ENCODE measurements around the gene CACNB4. TPM values are rescaled to one million over a fixed set of nuclear protein-coding genes. Genes with fewer than 3 reads are reported as not detected.
A peak's percentile ranks its signal among the peaks of the same experiment; 100 is the strongest.

CACNB4 gene
- total RNA-seq, 1 donor: 0.54 TPM

DNA sequence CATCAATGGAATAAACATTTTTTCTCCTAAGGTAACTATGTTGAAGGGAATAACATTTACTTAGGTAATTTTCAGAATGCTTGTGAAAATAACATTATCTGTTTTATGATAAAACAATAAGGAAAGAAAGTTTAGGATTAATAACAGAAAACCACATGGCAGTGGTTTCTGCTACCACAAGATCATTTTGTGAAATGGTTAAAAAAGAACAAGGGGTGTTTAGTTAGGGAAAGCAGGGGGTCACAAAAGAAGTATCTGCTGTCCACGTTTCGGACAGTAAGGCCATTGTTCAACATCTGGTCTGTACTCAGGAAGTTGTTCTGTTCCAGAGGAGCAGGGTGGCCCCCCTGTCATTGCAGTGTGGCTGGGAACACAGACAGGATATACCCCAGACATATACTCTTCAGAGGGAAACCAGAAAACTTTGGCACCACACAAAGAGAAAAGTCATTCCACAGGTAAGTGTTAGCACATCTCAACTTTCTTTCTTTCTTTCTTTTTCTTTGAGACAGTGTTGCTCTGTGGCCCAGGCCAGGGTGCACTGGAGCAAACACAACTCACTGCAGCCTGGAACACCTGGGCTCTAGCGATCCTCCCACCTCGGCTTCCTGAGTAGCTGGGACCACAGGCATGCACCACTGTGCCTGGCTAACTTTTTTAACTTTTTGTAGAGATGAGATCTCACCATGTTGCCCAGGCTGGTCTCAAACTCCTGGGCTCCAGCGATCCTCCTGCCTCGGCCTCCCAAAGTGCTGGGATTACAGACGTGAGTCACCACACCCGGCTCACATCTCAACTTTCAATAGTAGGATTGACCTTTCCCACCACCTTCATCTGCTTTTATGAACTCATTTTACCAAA lies 255.8 kb downstream of the CACNB4 start:
- no peak for DNase-seq (ENCODE audit: low read depth in 2 of 3, low spot score in 2 of 3)

DNA sequence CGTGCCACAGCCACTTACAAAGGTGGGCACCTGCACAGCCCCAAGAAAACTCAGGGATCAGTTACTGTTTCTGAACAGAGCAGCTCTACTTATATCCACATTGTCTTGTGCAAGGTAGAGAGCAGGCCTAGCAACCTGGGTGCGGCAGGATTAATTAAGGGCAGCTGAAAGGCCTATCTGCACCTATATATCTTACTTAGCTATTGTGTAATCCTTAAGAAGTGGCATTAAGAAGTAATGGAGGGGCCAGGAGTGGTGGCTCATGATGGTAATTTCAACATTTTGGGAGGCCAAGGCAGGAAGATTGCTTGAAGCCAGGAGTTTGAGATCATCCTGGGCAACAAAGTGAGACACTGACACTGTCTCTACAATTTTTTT lies 257.8 kb downstream of the CACNB4 start:
- no peak for DNase-seq (ENCODE audit: low read depth in 2 of 3, low spot score in 2 of 3)

DNA sequence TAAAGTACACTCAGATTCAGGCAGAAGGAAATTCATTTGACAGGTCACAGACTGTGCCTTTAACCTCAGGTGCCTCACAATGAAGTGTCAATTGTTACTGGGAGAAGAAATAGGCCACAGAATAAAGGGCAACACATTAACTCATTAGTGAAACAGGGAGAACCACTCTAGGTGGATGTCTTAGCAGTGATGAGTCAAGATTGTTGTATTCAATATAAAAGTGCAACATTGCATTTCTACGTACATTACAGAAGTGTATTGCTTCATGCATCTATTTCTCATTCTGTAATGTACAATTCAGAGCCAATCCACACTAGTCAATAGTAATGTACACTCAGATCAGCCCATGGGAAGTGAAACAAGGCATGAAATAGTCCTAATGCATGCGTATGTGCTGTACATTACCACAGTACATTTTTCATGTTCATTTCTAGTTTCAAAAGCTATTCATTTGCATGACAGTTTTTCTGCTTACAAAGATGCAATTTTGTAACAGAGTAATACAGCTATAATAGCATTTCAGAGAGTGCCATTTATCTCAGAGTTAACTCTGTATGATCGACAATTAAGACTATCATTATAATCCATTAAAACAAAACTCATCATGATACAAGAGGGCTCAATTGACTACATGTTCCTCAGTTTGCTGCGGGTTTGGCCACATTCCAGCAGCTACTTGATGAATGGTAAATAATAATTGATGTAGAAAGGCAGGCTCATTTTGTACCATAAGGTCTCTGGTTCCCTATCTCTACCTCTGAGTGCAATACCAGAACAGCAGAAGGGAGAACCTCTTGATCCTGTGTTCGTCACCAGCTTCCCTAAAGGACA lies 258.4 kb downstream of the CACNB4 start:
- DNase-seq (ENCODE audit: low read depth in 2 of 3, low spot score in 2 of 3): no peak

DNA sequence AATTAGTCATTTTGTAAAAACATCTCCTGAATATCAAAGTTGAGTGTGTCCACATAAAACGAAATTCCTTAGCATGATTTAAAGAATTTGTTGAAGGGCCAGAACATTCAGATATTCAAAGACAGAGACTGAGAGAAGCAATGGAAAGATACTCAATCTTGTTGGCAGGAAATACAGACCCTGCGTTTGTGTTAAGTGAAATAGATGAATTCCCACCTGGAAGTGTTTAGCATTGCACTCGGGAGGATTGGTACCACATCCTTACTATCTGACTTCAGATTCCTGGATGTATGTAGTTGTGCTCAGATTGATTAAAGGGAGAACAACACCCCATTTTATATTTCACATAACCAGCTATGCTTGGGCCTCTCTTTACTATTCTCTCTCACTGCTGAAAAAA lies 260.9 kb downstream of the CACNB4 start:
- no peak for DNase-seq (ENCODE audit: low read depth in 2 of 3, low spot score in 2 of 3)

DNA sequence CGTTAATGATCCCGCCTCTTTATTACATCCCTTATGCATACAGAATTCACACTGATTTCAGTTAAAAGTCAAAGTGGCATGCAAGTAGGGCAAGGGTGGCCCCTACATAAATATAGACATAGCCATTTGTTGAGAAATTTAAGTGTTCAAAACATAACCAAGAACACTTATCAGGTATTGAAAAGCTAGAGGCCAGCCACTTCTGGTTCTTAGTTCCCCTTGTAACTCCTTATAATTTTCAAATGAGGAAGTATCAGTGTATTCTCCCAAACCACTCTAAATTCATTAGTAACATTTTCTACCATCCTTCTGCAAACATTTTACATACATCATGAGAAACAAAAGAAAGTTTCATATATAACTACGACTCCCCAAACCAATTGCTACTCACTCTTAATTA lies 264.9 kb downstream of the CACNB4 start:
- peak in 1 of 3 donors; percentile 50 for DNase-seq (ENCODE audit: low read depth in 2 of 3, low spot score in 2 of 3)

DNA sequence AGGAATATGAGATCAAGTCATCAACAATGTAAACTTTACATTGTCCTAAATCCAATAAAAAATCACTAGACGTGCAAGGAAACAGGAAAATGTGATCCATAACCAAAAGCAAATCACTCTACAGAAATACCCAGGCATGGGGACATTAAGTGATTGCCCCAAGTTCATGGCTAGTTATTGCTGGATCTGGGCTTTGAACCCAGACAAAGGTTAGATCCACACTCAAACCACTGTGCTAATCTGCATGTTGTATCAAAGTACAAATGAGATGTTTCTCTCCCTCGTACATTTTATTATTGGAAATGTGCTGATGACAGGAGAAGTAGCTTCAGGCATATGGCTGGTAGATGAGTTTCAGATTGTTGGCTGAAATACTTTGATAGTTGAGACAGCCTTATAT lies 267.9 kb downstream of the CACNB4 start:
- no peak for DNase-seq (ENCODE audit: low read depth in 2 of 3, low spot score in 2 of 3)

DNA sequence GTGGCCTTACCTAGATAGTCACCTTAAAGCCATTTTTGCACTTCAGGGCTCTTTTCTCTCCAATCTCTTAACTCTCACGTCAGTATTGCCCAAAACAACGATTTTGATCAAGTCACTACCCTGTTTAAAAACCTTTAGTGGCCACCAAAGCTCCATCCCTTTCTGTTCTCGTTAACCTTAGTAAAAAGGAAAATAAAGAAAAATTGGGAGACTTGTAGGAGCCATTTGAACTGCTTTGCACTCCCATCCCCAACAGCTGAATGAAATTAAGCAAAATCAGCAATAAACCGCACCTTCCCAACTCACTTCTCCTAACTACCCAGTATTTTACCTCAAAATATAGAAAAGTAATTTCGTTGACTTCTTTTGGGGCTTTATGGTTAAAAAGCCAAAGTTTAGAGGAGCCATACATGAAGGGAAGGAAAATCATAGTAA lies 269.9 kb downstream of the CACNB4 start:
- DNase-seq (ENCODE audit: low read depth in 2 of 3, low spot score in 2 of 3): no peak

DNA sequence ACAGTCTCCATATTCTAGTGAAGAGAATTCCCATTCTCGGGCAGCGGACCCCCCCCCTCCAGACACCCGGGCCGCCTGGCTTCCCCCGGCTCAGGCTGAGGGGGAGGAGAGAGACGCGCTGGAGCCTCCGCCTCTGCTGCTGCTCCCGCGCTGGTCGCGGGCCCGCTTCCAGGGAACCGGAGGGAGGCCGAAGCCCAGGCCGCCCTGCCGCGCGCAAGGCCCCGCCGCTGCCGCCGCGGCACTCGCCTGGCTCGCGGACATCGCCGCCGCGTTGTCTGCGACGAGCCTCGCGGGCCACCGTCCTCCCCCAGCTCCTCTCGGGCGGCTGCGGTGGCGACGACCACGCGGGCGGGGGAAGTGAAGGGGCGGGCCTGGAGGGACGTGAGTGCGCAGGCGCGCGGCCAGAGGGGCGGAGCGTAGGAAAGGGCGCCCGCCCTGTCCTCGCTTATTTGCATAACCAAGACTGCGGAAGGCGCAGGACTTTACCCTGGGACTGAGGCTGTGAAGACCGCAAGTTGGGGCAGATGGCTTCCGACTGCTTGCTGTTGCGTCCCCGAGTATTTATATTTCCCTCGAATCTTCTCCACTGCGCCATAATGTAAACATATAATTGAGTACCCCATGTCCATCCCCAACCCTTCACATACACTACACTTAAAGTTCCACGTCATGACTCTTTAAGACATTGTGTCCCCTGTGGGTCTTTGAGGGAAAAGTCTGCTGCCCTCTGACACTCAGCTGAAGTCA lies 270.5 kb downstream of the CACNB4 start, which contains the start of gene ARL5A:
Gene ARL5A (minus strand): TSS at position 279 of the 747 bp plus-strand sequence. CDS start 245 bp downstream, at position 34.
- DNase-seq (ENCODE audit: low read depth in 2 of 3, low spot score in 2 of 3): peak; percentile 97

DNA sequence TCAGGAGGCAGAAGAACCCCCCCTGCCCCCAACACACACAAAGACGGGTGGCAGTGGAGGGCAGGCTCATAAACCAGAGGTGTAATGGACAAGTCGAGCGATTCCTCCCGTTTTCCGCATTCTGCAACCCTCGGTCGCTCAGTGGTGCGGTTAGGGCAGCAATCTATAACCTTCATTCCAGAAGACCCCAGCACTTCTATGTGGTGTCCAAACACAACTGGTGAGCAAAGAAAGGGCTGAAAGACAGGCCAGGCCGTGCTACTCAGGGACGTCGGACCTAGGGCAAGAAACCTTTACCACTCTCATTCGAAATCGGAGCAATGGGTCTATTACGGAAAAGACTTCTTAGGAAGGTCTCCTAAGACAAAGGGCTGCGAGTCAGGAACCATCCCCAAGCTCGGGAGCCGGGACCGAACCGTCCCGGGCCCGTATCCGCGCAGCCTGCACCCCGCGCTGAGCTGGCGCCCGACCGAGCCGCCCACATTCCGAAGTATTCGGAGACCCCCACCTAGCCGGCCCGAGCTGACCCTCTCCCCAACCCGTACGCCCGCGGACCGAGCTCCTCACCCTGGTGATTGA lies 271.2 kb downstream of the CACNB4 start:
- peak in 2 of 3 donors; percentile 21 to 28 for DNase-seq (ENCODE audit: low read depth in 2 of 3, low spot score in 2 of 3)

DNA sequence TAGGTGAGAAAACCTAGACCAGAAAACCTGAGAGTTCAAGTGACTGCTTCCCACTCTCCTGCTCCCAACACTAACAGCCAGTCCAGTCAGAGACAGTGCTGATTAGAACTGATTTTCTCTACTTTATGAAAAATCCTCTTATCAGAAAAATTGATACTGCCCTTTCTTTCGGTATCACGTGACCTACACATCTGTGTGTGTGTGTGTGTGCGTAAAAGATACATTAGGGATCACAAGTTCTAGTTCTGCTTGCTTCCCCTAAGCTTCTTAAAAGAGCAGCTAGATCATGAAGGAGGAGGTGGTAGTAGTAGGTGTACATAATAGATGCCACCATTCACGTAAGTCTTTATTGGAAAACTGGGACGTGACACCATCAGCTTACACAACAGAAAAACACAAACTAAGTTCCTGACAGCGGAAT lies 272.1 kb downstream of the CACNB4 start:
- peak in 1 of 3 donors; percentile 28 for DNase-seq (ENCODE audit: low read depth in 2 of 3, low spot score in 2 of 3)

DNA sequence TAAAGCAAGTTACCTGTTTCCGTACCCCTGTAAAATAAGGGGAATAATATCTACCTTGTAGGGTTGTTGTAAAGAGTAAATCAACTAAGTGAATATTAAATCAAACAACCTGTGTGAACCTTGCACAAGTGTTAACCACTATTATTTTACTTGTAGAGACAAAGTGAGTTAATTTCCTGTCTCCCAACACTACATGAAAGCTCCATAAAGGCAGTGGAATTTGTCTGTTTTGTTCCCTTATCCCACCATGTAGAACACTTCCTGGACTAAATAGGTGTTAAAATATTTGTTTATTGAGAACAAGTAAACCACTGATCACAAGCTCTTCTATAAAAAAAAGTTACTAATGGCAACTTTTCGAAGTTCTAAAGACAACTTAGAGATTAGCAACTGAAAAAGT lies 274.0 kb downstream of the CACNB4 start:
- no peak for DNase-seq (ENCODE audit: low read depth in 2 of 3, low spot score in 2 of 3)

DNA sequence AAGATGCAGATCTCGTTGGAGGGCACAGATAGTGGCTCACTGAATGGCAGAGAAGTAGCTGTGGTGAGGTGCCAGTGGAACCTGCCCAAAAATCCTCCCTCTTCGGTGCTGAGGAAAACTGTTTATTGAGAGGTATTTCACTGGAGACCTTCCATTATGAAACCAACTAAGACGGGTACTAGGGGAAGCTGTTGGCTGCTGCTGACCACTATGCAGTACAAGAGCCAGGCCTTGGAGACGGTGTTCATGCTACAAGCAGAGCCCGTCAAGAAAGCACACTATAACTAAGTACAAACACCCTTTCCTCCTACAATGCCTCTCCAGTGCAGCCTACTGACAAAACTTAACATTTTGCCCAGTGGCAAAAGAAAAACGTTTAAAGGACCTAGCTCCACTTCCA lies 275.2 kb downstream of the CACNB4 start:
- no peak for DNase-seq (ENCODE audit: low read depth in 2 of 3, low spot score in 2 of 3)

DNA sequence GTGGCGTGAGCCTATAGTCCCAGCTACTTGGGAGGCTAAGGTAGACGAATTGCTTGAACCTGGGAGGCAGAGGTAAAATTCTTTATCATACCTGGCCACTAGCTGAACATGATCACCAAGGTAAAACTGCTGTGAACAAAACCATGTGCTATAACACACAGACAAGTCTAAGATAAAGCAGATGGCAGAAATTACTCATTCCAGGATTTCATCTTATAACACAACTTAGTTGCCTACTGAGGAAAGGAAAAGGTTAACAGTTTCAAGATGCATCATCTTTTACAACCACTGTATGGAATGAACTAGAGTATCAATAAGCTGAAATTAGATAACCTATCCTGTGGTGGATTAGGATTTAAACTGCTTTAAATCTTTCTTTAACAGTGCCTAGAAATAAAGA lies 278.9 kb downstream of the CACNB4 start:
- DNase-seq (ENCODE audit: low read depth in 2 of 3, low spot score in 2 of 3): no peak

DNA sequence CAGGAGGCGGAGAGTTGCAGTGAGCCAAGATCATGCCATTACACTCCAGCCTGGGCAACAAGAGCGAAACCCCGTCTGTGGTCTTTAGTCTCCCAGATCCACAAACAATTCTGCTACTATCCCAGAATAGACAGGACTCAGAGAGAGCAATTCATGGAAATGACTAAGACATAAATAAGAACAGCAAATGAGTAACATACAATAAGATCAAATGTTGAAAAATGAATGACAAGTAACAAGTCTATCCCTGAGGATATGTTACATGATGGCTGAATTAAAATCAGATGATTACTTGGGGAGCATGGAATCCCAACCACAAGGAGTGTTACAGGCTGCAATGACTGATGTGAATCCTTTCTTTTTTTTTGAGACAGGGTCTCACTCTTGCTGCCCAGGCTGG lies 280.9 kb downstream of the CACNB4 start:
- DNase-seq (ENCODE audit: low read depth in 2 of 3, low spot score in 2 of 3): no peak

DNA sequence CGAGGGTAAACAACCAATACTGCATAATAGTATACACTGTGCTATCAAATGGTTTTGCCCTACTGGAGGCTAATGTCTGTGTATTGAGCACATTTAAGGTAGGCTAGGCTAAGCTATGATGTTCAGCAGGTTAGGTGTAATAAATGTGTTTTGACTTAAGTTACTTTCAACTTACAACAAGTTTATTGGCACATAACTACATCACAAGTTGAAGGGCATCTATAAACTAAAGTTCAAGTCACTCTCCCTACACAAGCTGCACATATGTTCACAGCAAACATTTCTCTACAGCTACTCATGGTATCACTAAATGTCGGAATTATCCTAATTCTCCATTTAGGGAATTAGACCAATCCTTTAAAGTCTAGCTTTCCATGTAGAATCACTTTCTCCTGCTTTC lies 282.0 kb downstream of the CACNB4 start:
- no peak for DNase-seq (ENCODE audit: low read depth in 2 of 3, low spot score in 2 of 3)

DNA sequence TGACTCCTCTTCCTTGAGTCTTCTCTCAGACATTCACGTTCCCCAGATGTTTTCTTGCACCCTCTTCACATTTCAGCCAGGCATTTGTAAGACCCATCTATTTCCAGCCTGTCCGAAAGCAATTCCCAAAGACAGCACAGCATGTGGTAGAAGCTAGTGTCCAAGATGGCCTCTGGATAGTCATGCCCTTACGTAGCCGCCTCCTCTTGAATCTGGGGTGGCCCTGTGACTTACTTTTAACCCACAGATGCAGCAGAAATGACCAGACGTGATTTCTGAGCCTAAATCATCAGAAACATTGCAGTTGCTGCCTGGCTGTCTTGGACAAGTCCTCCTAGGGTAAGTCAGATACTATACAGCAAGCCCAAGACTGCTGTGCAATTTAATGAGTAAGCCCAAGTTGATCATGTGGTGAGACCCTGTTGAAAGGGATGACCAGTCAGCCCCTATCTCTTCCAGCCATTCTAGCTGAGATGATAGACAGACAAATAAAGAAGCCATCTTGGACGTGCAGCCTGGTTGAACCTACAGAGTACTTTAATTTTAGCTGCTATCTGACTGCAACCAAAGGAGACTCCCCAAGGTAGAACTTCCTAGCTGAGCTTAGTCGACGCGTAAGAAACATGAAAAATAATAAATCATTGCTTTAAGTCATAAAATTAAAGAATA lies 282.9 kb downstream of the CACNB4 start:
- no peak for DNase-seq (ENCODE audit: low read depth in 2 of 3, low spot score in 2 of 3)

DNA sequence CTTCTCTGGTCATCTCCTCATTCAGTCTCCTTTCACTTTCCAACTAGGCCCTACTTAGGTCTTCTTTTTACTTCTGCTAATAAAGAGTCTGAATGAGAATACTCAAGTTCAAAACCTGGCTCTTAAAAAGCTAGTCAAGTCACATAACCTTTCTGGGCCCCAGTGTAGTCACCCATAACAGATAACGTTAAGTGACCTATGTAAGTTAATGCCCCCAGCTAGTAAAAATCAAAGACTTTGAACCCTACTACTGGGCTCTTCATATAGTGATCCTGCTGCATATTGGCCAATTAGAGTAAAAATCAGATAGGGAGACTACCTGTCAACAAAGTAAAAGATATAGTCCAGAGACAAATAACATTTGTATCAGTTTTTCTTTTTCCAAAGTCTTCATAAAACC lies 288.4 kb downstream of the CACNB4 start:
- DNase-seq (ENCODE audit: low read depth in 2 of 3, low spot score in 2 of 3): no peak

DNA sequence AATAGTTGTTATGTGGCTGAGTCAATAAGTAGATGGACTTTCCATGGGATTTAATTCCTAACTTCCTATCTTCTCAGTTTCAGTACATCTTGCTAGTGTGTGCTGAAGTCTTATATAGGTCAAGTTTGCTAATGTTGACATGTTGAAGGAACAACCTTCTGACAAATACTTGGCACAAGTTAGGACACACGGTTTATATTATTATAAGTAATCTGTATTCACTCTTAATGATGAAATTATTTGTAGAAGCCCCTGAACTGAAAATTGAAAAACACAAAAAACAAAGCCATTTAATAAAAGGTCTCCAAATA lies 289.8 kb downstream of the CACNB4 start:
- no peak for DNase-seq (ENCODE audit: low read depth in 2 of 3, low spot score in 2 of 3)

DNA sequence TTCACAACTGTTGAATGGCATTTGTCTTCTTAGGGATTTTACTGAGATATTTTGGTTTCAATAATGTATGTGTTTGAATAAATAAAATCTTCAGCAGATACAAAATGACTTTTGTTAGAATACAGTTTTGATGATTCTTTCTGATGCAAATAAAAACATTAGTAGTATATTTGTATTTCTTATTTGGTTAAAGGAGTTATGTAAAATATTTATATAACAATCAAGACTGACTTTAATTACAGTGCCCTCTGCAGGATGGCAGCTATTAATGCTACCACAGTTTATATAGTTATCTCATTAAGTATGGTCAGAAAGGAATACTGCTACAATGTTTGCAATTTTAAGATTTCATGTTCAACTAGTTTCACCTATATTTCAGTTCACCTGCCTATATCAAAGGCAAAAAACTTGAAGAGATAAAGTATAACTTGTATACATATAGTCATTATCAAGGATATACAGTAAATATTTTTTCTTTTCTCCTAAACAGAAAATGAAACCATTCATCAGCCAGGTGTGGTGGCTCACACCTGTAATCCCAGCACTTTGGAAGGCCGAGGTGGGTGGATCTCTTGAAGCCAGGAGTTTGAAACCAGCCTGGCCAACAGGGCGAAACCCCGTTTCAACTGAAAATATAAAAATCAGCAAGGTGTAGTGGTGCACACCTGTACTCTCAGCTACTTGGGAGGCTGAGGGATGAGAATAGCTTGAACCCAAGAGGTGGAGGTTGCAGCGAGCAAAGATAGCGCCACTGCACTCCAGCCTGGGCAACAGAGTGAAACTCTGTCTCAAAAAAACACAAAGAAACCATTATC lies 290.4 kb downstream of the CACNB4 start:
- DNase-seq (ENCODE audit: low read depth in 2 of 3, low spot score in 2 of 3): peak in 2 of 3 donors; percentile 23 to 48

Measured in hematopoietic multipotent progenitor cell (in vitro differentiated cells).